ENCODE data around the gene SLC51B. TPM values are rescaled to one million over a fixed set of nuclear protein-coding genes. Genes with fewer than 3 reads are reported as not detected.
"Not testable (repeated sequence)": the region's sequence is repeated elsewhere in the genome, so short reads cannot be mapped to it uniquely, and the experiment has no call there.

The SLC51B gene
- total RNA-seq, 1 donor from 2014 or later = not detected

- intact Hi-C loops (cut with DNase I) = no loop called here
- ATAC-seq (ENCODE audit: poor library complexity) = no peak
These were observed 47.0 kb downstream of the SLC51B start for GRCh38 chr15:65091946-65092770.

GRCh38 chr15:65092911-65093792 lies 48.0 kb downstream of the SLC51B start:
- ATAC-seq (ENCODE audit: poor library complexity) = no peak

More at GRCh38 chr15:65091946-65092770, 47.0 kb downstream of the SLC51B start:
- DNase-seq = no peak

DNA sequence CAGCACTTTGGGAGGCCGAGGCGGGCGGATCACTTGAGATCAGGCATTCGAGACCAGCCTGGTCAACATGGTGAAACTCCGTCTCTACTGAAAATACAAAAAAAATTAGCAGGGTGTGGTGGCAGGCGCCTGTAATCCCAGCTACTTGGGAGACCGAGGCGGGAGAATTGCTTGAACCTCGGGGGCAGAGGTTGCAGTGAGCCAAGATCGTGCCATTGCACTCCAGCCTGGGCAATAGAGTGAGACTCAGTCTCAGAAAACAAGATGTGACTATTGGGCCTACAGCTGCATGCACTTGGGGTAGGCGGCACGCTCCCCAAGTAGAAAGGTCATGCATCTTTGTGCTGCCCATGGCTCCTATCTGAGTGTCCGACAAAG lies 48.6 kb downstream of the SLC51B start:
- ATAC-seq (ENCODE audit: poor library complexity); DNase-seq; intact Hi-C loops (cut with DNase I): not testable (repeated sequence)

More at GRCh38 chr15:65092911-65093792, 48.0 kb downstream of the SLC51B start:
- no peak for DNase-seq
- intact Hi-C loops (cut with DNase I) = no loop called here

GRCh38 chr15:65094294-65094995 lies 49.3 kb downstream of the SLC51B start:
- DNase-seq (peak; percentile 55), ATAC-seq (ENCODE audit: poor library complexity) (peak; percentile 39)
- intact Hi-C loops (cut with DNase I) = no loop called here

GRCh38 chr15:65095011-65095746 lies 50.0 kb downstream of the SLC51B start:
- intact Hi-C loops (cut with DNase I) = loop anchor here (5.0 kb wide), 1 partner anchor 43 kb away; no protein-coding TSS in a partner anchor
- ATAC-seq (ENCODE audit: poor library complexity) = no peak
- DNase-seq = no peak

GRCh38 chr15:65095747-65096104 lies 50.5 kb downstream of the SLC51B start:
- ATAC-seq (ENCODE audit: poor library complexity) (no peak), DNase-seq (no peak)
- intact Hi-C loops (cut with DNase I) = loop anchor here (5.0 kb wide), 1 partner anchor 43 kb away; no protein-coding TSS in a partner anchor

DNA sequence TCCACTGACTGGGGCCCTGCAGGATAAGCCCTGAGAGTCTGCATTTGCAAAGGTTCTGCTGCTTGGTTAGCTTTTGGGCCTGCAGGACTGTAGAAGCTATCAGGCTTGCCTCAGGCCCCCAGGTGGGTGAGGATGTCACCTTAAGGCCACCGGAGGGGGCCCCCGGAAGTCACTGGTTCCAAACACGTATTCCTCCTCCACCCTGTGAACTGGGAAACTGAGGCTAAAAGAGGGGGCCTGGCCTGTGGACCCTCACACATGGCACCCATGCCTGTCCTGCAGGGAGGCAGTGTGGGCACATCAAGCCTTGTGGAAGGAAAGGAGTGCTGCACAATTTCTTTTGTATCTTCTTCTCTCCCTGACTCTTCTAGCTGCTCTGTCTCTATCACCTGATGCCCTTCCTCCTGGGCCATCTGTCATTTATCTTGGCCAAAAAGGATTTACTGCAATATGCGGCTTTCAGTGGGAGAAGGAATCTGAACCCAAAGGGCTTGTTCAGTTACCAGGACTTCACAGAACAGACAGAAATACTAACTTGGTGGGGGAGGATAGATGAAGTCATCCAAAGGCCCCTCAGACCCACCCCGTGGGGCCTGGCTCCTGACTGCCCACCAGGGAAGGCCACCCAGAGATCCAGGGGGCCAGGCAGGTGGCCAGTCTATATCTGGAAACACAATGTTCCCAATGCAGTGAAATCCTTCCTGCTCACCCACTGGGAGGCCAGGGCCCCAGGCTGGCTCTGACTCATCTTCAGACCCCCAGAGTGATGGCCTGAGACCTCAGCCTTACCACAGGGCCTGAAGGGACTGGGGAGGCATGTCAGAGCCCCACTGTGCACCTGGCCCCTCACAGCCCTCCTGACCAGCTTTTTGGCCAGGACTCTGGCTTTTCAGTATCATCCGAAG lies 51.5 kb downstream of the SLC51B start:
- ATAC-seq (ENCODE audit: poor library complexity) (no peak), DNase-seq (no peak)
- intact Hi-C loops (cut with DNase I) = loop anchor here (5.0 kb wide), 1 partner anchor 44 kb away; no protein-coding TSS in a partner anchor

DNA sequence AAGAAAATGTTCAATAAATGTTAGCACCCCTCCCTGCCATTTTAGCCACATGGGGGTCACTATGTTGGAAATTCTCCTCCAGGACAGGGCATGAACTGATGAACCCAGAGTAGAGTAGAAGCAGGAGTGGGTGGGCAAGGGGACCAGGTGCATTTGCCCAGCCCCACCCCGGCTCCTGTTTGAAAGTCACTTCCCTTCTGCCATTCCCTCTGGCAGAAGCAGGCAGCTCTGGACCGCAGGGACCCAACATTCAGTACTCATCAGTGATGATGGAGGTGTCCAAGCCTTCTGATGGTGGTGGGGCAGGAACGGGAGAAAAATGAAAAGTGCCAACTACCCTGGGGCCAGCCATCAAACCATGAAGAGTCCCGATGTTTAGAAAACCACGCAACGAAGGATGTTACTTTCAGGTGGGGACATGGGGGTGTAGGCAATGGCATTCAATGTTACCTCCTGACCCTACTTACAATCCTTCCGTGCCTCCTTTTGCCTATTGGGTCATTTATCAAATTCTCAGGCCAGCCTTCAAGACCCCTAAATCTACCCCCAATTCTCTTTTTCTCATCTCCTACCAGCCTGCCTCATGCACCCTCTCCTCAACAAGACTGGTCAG lies 52.6 kb downstream of the SLC51B start:
- intact Hi-C loops (cut with DNase I) = loop anchor here (5.0 kb wide), 1 partner anchor 45 kb away; no protein-coding TSS in a partner anchor
- DNase-seq (no peak), ATAC-seq (ENCODE audit: poor library complexity) (no peak)

- ATAC-seq (ENCODE audit: poor library complexity) (no peak), DNase-seq (no peak)
- intact Hi-C loops (cut with DNase I) = loop anchor here (5.0 kb wide), 1 partner anchor 47 kb away; no protein-coding TSS in a partner anchor
These were observed 54.1 kb downstream of the SLC51B start for GRCh38 chr15:65099336-65099735.

DNA sequence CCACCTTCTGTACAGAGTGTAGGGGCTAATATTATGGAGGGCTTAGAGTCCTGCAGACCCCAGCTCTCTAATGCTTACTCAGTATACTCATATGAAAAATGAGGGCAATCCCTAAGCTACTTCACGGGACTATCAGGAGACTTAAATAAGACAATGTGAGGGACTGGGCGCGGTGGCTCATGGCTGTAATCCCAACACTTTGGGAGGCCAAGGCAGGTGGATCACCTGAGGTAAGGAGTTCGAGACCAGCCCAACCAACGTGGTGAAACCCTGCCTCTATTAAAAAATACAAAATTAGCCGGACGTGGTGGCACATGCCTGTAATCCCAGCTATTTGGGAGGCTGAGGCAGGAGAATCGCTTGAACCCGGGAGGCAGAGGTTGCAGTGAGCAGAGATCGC lies 54.6 kb downstream of the SLC51B start:
- intact Hi-C loops (cut with DNase I) = loop anchor here (5.0 kb wide), 1 partner anchor 48 kb away; no protein-coding TSS in a partner anchor
- ATAC-seq (ENCODE audit: poor library complexity); DNase-seq: not testable (repeated sequence)

- intact Hi-C loops (cut with DNase I) = no loop called here
- no peak for DNase-seq
- no peak for ATAC-seq (ENCODE audit: poor library complexity)
These were observed 55.3 kb downstream of the SLC51B start for GRCh38 chr15:65100442-65100841.

DNA sequence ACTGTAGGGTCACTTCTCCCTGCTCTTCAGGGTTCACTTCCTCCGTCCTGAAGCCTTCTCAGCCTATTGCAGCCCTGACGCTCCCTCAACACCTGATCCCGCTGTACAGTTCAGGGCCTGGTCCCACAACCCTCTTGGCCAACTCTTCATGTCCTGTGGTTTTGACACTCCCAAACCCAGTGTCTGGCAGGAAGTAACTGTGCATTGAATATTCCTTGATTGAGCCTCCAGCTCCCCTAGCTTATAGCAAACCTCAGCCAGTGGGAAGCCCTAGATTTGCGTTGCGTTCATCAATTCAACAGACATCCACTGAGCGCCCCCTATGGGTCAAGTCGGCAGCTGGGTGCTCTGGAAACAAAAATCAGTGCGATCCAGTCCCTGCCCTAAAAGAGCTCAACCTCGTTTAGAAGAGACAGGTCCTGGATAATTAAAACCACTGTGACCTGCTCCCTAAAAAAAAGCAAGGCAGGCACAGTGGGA lies 56.3 kb downstream of the SLC51B start:
- ATAC-seq (ENCODE audit: poor library complexity) = peak; percentile 83
- peak; percentile 82 for DNase-seq
- intact Hi-C loops (cut with DNase I) = no loop called here

DNA sequence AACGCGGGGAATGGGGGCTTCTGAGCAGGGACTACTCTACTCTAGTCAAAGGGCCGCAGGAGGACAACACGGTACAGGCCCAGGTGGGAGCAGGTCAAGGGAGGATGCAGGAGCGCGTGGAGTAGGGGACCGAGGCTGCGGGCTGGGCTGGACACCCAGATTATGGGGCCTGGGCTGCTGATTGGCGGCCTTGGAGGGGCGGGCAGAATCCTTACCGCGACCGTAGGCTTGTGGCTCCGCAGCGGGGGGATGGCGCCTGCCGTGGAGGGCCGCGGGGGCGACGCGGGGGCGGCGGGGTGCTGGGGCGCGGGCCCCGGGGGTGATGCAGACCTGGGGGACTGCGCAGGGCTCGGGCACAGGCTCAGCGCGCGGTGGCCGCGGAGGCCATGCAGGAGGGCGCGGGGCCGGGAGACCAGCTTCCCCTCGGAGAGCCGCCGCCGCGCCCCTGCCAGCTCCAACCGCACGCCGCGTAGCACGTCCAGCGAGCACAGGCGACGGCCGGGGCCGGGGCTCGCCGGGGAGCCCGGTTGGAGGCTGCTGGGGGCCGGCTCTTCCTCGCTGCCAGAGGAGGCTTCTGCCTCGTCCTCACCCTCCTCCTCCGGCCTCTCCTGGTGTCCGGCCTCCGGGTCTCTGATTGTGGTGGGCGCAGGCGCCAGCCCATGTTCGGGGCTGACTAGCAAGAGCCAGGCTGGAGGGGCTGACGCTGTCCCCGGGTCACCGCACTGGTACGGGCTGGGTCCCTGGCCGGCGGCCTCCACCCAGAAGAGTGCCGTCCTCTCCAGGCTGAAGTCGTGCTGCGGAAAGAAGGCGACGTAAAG lies 56.9 kb downstream of the SLC51B start:
- intact Hi-C loops (cut with DNase I) = no loop called here
- DNase-seq = no peak
- no peak for ATAC-seq (ENCODE audit: poor library complexity)

GRCh38 chr15:65102912-65103311 lies 57.7 kb downstream of the SLC51B start:
- intact Hi-C loops (cut with DNase I) = no loop called here
- DNase-seq (no peak), ATAC-seq (ENCODE audit: poor library complexity) (no peak)
